ENCODE measurements around the gene IFT172.

Gene IFT172

DNA sequence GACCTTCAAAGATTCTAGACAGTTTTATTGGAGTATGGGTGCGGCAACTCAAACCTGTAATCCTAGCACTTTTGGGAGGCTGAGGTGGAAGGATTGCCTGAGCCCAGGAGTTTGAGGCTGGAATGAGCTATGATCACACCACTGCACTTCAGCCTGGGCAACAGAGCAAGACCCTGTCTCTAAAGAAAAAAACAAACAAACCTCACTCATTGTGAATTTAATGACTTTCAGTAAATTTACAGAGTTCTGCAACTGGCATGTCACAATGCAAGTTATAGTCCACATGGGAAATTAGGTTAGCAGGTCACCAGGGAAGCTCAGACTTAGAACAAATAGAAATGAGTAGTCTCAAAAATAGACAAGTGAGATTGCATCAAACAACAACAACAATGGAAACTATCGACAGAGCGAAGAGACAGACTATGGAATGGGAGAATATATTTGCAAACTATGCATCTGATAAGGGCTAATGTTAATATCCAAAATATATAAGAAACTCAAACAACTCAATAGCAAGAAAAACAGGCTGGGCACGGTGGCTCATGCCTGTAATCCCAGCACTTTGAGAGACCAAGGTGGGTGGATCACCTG is 67.8 kb downstream of the IFT172 start:
- no peak for FAIRE-seq

- no peak for FAIRE-seq
Measured at GRCh38 chr2:27420996-27421395, 68.5 kb downstream of the IFT172 start.

- no peak for FAIRE-seq
Measured at GRCh38 chr2:27416151-27416550, 73.4 kb downstream of the IFT172 start.

GRCh38 chr2:27412419-27413152 is 77.0 kb downstream of the IFT172 start:
- no peak for FAIRE-seq

DNA sequence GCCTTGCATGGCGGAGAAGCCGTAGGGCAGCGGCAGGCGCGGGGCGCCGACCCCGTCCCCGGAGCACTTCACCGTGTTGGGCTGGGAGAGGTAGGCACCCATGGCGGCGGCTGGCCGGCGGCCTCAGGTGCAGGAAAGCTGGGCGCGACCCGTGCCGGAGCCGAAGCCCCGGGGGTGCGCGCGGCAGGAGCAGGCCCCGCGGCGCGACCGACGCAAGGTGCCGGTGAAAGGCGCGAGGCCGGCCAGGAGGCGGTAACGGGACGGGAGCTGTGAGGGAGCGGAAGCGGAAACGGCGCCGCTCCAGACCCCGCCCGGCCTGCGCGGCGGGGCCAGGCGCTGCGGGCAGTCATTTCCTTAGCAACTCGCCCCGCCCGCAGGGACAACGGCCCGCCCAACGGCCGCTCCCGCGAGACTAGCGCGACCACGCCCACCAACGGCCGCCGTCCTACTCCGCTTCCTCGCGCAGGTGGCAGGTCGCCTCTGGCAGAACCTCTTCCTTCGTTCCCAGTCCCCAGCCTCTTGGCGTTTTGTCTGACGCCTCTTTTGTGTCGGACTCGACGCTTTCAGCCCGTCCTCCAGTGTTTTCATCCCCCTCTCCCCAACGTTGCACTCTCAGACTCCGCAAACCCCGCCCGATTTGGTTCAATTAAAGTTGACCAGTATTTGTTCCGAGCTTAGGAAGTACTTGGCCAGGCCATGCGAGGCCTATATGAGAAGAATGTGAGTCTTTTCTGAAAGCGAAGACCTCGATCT is 80.0 kb downstream of the IFT172 start, which contains the start of gene PPM1G:
TSS of gene PPM1G (minus strand) at position 271 of the 753 bp plus-strand sequence. CDS start at position 102, 169 bp downstream.
- FAIRE-seq, result no peak

GRCh38 chr2:27408601-27409320 is 80.8 kb downstream of the IFT172 start:
- no peak for FAIRE-seq

GRCh38 chr2:27407798-27408491 is 81.6 kb downstream of the IFT172 start:
- FAIRE-seq, result peak; percentile 40

GRCh38 chr2:27400348-27401135 is 89.0 kb downstream of the IFT172 start:
- FAIRE-seq, result no peak

GRCh38 chr2:27398962-27399361 is 90.6 kb downstream of the IFT172 start:
- no peak for FAIRE-seq
